Fibroblast of lung (primary cell): ENCODE results near the gene CBX6. TPM values are rescaled to one million over a fixed set of nuclear protein-coding genes. Genes with fewer than 3 reads are reported as not detected.

Experiments
- DNase-seq, 2 donors: peaks; one replicate each; pipeline versions ENCODE4 v3.0.0 to v3.0.0-alpha.2; 2010; ENCODE audit warnings: low read depth in 2 of 2
- H2AFZ ChIP-seq: 2 replicates; pipeline ENCODE4 v1.5.1; 2012; ENCODE audit warnings: low read length, control low read depth, inconsistent platforms
- H3K27ac ChIP-seq: 2 replicates; pipeline ENCODE4 v1.5.1; 2011; ENCODE audit warnings: low read length, control low read depth; ENCODE audit not compliant: insufficient read depth
- H3K27me3 ChIP-seq: 2 replicates; pipeline ENCODE4 v1.5.1; 2011; ENCODE audit warnings: mild to moderate bottlenecking, low read length; ENCODE audit not compliant: control insufficient read depth, insufficient read depth
- H3K36me3 ChIP-seq: 2 replicates; pipeline ENCODE4 v1.5.1; 2011; ENCODE audit warnings: low read length; ENCODE audit not compliant: control insufficient read depth, insufficient read depth
- H3K4me1 ChIP-seq: 2 replicates; pipeline ENCODE4 v1.5.1; 2011; ENCODE audit warnings: low read length; ENCODE audit not compliant: control insufficient read depth, insufficient read depth; ENCODE audit errors: extremely low read depth
- H3K4me2 ChIP-seq: 2 replicates; pipeline ENCODE4 v1.5.1; 2011; ENCODE audit warnings: low read length, control low read depth; ENCODE audit not compliant: insufficient read depth; ENCODE audit errors: extremely low read depth
- H3K4me3 ChIP-seq, 4 experiments: fragments of 200-600 bp in 1 of 4; sonication (generic) in 1 of 4; replicated peaks in 1 of 4; 2 replicates each; pipeline ENCODE4 v1.5.1; 2011 to 2016; ENCODE audit warnings: low read length in 4 of 4, low read depth in 3 of 4, mild to moderate bottlenecking in 3 of 4, control low read depth in 2 of 4, inconsistent platforms in 1 of 4, mixed read lengths in 1 of 4; ENCODE audit not compliant: insufficient read depth in 1 of 4; ENCODE audit errors: control extremely low read depth in 1 of 4
- H3K79me2 ChIP-seq: 2 replicates; pipeline ENCODE4 v1.5.1; 2012; ENCODE audit warnings: mild to moderate bottlenecking, low read length, inconsistent platforms; ENCODE audit not compliant: control insufficient read depth, insufficient read depth
- H3K9ac ChIP-seq: 2 replicates; pipeline ENCODE4 v1.5.1; 2011; ENCODE audit warnings: mild to moderate bottlenecking, low read length, control low read depth; ENCODE audit not compliant: insufficient read depth
- H3K9me3 ChIP-seq: 2 replicates; pipeline ENCODE4 v1.5.1; 2012; ENCODE audit warnings: low read depth, low read length; ENCODE audit not compliant: control insufficient read depth, insufficient read depth
- H4K20me1 ChIP-seq: 2 replicates; pipeline ENCODE4 v1.5.1; 2011; ENCODE audit warnings: low read length; ENCODE audit not compliant: control insufficient read depth, insufficient read depth; ENCODE audit errors: extremely low read depth
- EZH2 ChIP-seq: IDR thresholded peaks from 2 replicates; pipeline ENCODE4 v1.5.1; 2012; ENCODE audit warnings: low read length, control low read depth, mild to moderate bottlenecking; ENCODE audit errors: missing control alignments
- polyA plus RNA-seq, 2 donors: library from polyadenylated mRNA; depleted of rRNA in 1 of 2; stranded (reverse) in 1 of 2; unstranded in 1 of 2; fragments of >200 nt; gene quantifications; 2 replicates each; pipeline ENCODE4 v1.2.1, GENCODE V29; 2011 to 2012; ENCODE audit warnings: missing spikeins in 1 of 2
- total RNA-seq: library from RNA; depleted of rRNA; stranded (reverse); fragments of >200 nt; gene quantifications from 2 replicates; pipeline ENCODE4 v1.2.1, GENCODE V29; 2014
- TF ChIP-seq, protein P1 (sequence below), 2 donors: IDR thresholded peaks in 1 of 2; conservative IDR thresholded peaks in 1 of 2; 1 replicate in 1 of 2; 2 replicates in 1 of 2; pipeline ENCODE4 v1.5.1; 2011 to 2012; ENCODE audit warnings: low read length in 2 of 2, control low read depth in 1 of 2, inconsistent platforms in 1 of 2, low read depth in 1 of 2, mild to moderate bottlenecking in 1 of 2

CBX6 gene
- total and polyA plus RNA-seq, 2 donors (not counting 1 experiment from before 2014, with no cell fraction given), result 20.3 to 53.8 TPM

DNA sequence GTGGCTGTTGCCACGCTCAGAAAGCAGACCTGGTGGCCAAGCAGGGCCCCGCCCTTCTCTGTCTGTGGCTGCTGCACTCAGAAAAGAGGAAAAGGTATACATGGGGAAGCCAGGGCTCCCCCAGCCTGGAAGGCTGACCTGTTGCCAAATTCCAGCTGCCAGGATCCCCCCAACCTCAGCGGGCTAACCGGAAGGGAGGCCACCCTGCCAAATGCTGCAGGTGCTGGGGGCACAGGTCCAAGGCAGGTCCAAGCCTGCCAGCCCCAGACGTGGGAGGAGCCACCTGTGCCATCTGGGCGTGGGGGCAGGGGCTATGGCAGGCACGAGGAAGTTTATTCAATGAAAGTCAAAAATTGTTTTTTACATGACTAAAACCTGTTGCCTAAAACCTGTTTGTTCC lies 30.8 kb downstream of the CBX6 start:
- Histone ChIP-seq H3K9me3 (no peaks in the 10 kb centered on the region), H3K79me2 (no peaks in the 10 kb centered on the region), H3K9ac (no peak overlapping the region), H3K4me1 (no peaks in the 10 kb centered on the region), H3K4me2 (no peak overlapping the region), H3K4me3 (no peak overlapping the region), H2AFZ (no peak overlapping the region), H3K27ac (no peak overlapping the region), H3K36me3 (no peaks in the 10 kb centered on the region), H4K20me1 (no peaks in the 10 kb centered on the region), H3K27me3 (peaks cover 29% of the 10 kb centered on the region)
- TF ChIP-seq, protein P1, sequence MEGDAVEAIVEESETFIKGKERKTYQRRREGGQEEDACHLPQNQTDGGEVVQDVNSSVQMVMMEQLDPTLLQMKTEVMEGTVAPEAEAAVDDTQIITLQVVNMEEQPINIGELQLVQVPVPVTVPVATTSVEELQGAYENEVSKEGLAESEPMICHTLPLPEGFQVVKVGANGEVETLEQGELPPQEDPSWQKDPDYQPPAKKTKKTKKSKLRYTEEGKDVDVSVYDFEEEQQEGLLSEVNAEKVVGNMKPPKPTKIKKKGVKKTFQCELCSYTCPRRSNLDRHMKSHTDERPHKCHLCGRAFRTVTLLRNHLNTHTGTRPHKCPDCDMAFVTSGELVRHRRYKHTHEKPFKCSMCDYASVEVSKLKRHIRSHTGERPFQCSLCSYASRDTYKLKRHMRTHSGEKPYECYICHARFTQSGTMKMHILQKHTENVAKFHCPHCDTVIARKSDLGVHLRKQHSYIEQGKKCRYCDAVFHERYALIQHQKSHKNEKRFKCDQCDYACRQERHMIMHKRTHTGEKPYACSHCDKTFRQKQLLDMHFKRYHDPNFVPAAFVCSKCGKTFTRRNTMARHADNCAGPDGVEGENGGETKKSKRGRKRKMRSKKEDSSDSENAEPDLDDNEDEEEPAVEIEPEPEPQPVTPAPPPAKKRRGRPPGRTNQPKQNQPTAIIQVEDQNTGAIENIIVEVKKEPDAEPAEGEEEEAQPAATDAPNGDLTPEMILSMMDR (conservative IDR thresholded peaks at IDR 0.05 in 1 of 2, IDR thresholded peaks at IDR 0.05 in 1 of 2; ENCODE audit: low read depth in 1 of 2, low read length in 2 of 2), result no peak
- TF ChIP-seq EZH2, result no peak
- no peak for DNase-seq

DNA sequence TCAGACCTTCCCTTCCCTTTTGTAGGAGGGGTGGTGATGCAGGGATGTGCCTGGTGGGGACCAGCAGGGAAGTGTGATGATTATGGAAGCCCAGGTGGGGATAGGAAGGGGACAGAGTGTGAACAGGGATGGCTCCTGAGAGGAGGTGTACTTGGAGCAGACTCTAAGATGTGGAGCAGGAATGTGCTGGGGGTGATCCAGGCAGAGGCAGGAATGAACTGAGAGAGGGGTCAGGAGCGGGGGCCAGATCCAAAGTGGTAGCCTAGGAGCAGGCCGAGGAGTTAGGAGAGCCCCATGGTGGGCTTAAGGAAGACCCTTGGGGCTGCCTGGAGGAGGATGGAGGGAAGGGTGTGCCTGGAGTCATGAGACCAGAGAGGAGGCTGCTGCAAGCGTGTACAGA lies 31.9 kb downstream of the CBX6 start:
- Histone ChIP-seq H3K27me3 (peaks cover 24% of the 10 kb centered on the region), H3K27ac (no peak overlapping the region), H4K20me1 (no peaks in the 10 kb centered on the region), H3K9me3 (no peaks in the 10 kb centered on the region), H3K4me2 (no peak overlapping the region), H3K4me3 (no peak overlapping the region), H3K79me2 (no peaks in the 10 kb centered on the region), H2AFZ (no peak overlapping the region), H3K4me1 (no peaks in the 10 kb centered on the region), H3K36me3 (no peaks in the 10 kb centered on the region), H3K9ac (no peak overlapping the region)
- DNase-seq, result no peak
- TF ChIP-seq, protein P1 (conservative IDR thresholded peaks at IDR 0.05 in 1 of 2, IDR thresholded peaks at IDR 0.05 in 1 of 2; ENCODE audit: low read depth in 1 of 2, low read length in 2 of 2), result no peak
- no peak for TF ChIP-seq EZH2

DNA sequence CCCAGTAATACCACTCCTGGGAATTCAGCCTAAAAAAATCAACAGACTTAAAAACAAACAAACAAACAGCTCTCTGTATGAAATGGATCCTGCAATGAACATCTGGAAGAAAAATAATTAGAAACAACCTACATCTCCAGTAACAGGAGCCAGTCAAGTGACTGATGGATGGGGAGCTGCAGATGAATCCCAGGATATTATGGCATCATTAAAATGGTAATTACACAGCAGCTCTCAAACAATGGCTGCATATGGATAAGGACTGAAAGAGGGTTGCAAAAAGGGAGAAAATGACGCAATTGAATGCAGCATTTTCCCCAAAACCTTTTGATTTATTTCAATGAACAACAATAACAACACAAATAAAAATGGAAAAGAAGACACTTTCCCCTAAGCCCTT lies 32.3 kb downstream of the CBX6 start:
- H3K36me3 ChIP-seq, result no peaks in the 10 kb centered on the region
- no peak for DNase-seq
- TF ChIP-seq, protein P1 (conservative IDR thresholded peaks at IDR 0.05 in 1 of 2, IDR thresholded peaks at IDR 0.05 in 1 of 2; ENCODE audit: low read depth in 1 of 2, low read length in 2 of 2), result no peak
- TF ChIP-seq EZH2, result no peak
- no peak overlapping the region for H3K27ac ChIP-seq
- no peaks in the 10 kb centered on the region for H3K79me2 ChIP-seq
- no peaks in the 10 kb centered on the region for H3K4me1 ChIP-seq
- H2AFZ ChIP-seq, result no peak overlapping the region
- H3K4me2 ChIP-seq, result no peak overlapping the region
- peaks cover 21% of the 10 kb centered on the region for H3K27me3 ChIP-seq
- H3K4me3 ChIP-seq, result no peak overlapping the region
- H3K9ac ChIP-seq, result no peak overlapping the region
- no peaks in the 10 kb centered on the region for H4K20me1 ChIP-seq
- H3K9me3 ChIP-seq, result no peaks in the 10 kb centered on the region
